ENCODE measurements around the gene OTUB2.
A peak's percentile ranks its signal among the peaks of the same experiment; 100 is the strongest.

Gene OTUB2

GRCh38 chr14:94001016-94001415 lies 25.1 kb upstream of the OTUB2 start:
- no peak for TF ChIP-seq CTCF (conservative IDR thresholded peaks at IDR 0.05; ENCODE audit: low read depth)
- no peak overlapping the region for H3K27ac ChIP-seq
- no peak for DNase-seq (ENCODE audit: low spot score)
- ChIA-PET POLR2A (ENCODE audit: low non-redundant PET) (interaction anchor here (0.9 kb wide), 1 partner anchor 62 kb away, joined by 3 read pairs; no protein-coding TSS in a partner anchor), CTCF (interaction anchor here (0.6 to 3.6 kb wide), 6 partner anchors 33 to 346 kb away, joined by 3 to 39 read pairs (median 3); no protein-coding TSS in a partner anchor)

GRCh38 chr14:94001501-94002396 lies 24.4 kb upstream of the OTUB2 start:
- DNase-seq (ENCODE audit: low spot score): peak; percentile 67
- CTCF ChIA-PET: interaction anchor here (0.6 to 3.6 kb wide), 8 partner anchors 16 to 347 kb away, joined by 3 to 39 read pairs (median 4); no protein-coding TSS in a partner anchor
- H3K27ac ChIP-seq: no peak overlapping the region
- POLR2A ChIA-PET (ENCODE audit: low non-redundant PET): interaction anchor here (0.9 kb wide), 1 partner anchor 62 kb away, joined by 3 read pairs; no protein-coding TSS in a partner anchor
- peak; percentile 93 for TF ChIP-seq CTCF (conservative IDR thresholded peaks at IDR 0.05; ENCODE audit: low read depth)

- H3K27ac ChIP-seq: no peak overlapping the region
- ChIA-PET CTCF (interaction anchor here (0.6 to 1.8 kb wide), 4 partner anchors 9 to 1709 kb away, joined by 3 to 6 read pairs (median 3); no protein-coding TSS in a partner anchor), POLR2A (ENCODE audit: low non-redundant PET) (no interaction called here)
- DNase-seq (ENCODE audit: low spot score): no peak
- no peak for TF ChIP-seq CTCF (conservative IDR thresholded peaks at IDR 0.05; ENCODE audit: low read depth)
These were observed 22.7 kb upstream of the OTUB2 start for GRCh38 chr14:94003397-94003796.

- no peak for DNase-seq (ENCODE audit: low spot score)
- ChIA-PET POLR2A (ENCODE audit: low non-redundant PET) (no interaction called here), CTCF (interaction anchor here (0.6 to 1.8 kb wide), 3 partner anchors 9 to 64 kb away, joined by 3 to 6 read pairs (median 3); no protein-coding TSS in a partner anchor)
- H3K27ac ChIP-seq: no peak overlapping the region
- no peak for TF ChIP-seq CTCF (conservative IDR thresholded peaks at IDR 0.05; ENCODE audit: low read depth)
These were observed 22.1 kb upstream of the OTUB2 start for GRCh38 chr14:94004015-94004414.

- POLR2A ChIA-PET (ENCODE audit: low non-redundant PET): no interaction called here
These were observed 20.6 kb upstream of the OTUB2 start for GRCh38 chr14:94005324-94006073.

More at GRCh38 chr14:94005324-94006073, 20.6 kb upstream of the OTUB2 start:
- no peak for TF ChIP-seq CTCF (conservative IDR thresholded peaks at IDR 0.05; ENCODE audit: low read depth)
- H3K27ac ChIP-seq: no peak overlapping the region
- CTCF ChIA-PET: interaction anchor here (0.7 kb wide), 1 partner anchor 274 kb away, joined by 3 read pairs; no protein-coding TSS in a partner anchor
- no peak for DNase-seq (ENCODE audit: low spot score)

All from RWPE1 (cell line).